GM12878 (cell line): ENCODE results near the gene RNASE12. TPM values are rescaled to one million over a fixed set of nuclear protein-coding genes. Genes with fewer than 3 reads are reported as not detected.

ENCODE experiments used
- ATAC-seq: fragments of 200-7000 bp; cut with Tn5 transposase; 3 replicates; pipeline ENCODE4 v1.9.1; 2020; ENCODE audit warnings: mild to moderate bottlenecking, moderate library complexity
- BruUV-seq: library from RNA; stranded (reverse); fragments of 400-500 nt; replicated peaks from 2 replicates; lab custom pipeline; 2021; lab: Mats Ljungman, UMichigan
- CTCF ChIA-PET: fragments of 300-600 bp; sonication (Branson Sonifier 250); formaldehyde crosslinking; extraction: SDS; loops from one replicate; lab custom pipeline; 2021; ENCODE audit warnings: inconsistent platforms; lab: Yijun Ruan, JAX
- POLR2A ChIA-PET: fragments of 350-600 bp; formaldehyde crosslinking; extraction: SDS; loops from one replicate; lab custom pipeline; 2021; ENCODE audit warnings: inconsistent platforms; lab: Charles Lee
- RAD21 ChIA-PET: fragments of 300-600 bp; sonication (Branson Sonifier 250); formaldehyde crosslinking; loops from one replicate; lab custom pipeline; 2023; ENCODE audit warnings: antibody characterized with exemption; ENCODE audit not compliant: unreplicated experiment; lab: Charles Lee
- SMC1A ChIA-PET: fragments of 300-600 bp; sonication (Branson Sonifier 250); formaldehyde crosslinking; loops from one replicate; lab custom pipeline; 2023; ENCODE audit not compliant: unreplicated experiment, uncharacterized antibody; lab: Charles Lee
- DNase-seq: peaks from one replicate; pipeline ENCODE4 v3.0.0-alpha.2; 2011; ENCODE audit warnings: low read depth, low spot score
- FAIRE-seq: peaks from 3 replicates; lab custom pipeline; 2011; peaks lifted over from hg19 to GRCh38; lab: Jason Lieb, UNC
- H2AFZ ChIP-seq: 2 replicates; pipeline ENCODE4 v1.6.0; 2011; ENCODE audit warnings: low read depth, low read length, control low read depth; ENCODE audit not compliant: control insufficient read depth
- H3K27ac ChIP-seq: 2 replicates; pipeline ENCODE4 v1.5.1; 2011; ENCODE audit warnings: control low read depth; ENCODE audit not compliant: control insufficient read depth, insufficient read depth
- H3K27me3 ChIP-seq, 2 experiments: replicated peaks in 1 of 2; 2 replicates each; pipeline versions ENCODE4 v1.6.0 to v1.6.1; 2011; ENCODE audit warnings: low read length in 1 of 2; ENCODE audit not compliant: control insufficient read depth in 2 of 2, insufficient read depth in 2 of 2
- H3K36me3 ChIP-seq, 2 experiments: 2 replicates each; pipeline ENCODE4 v1.5.1; 2011; ENCODE audit warnings: low read length in 1 of 2; ENCODE audit not compliant: control insufficient read depth in 2 of 2, insufficient read depth in 2 of 2
- H3K4me1 ChIP-seq: 2 replicates; pipeline ENCODE4 v1.6.1; 2011; ENCODE audit warnings: mild to moderate bottlenecking, low read length, moderate library complexity, mixed read lengths; ENCODE audit not compliant: control insufficient read depth, insufficient read depth
- H3K4me2 ChIP-seq: 2 replicates; pipeline ENCODE4 v1.6.0; 2011; ENCODE audit warnings: control low read depth; ENCODE audit not compliant: control insufficient read depth, insufficient read depth
- H3K4me3 ChIP-seq: fragments of 200-600 bp; sonication (generic); 2 replicates; pipeline ENCODE4 v1.5.1; 2016
- H3K79me2 ChIP-seq: 2 replicates; pipeline ENCODE4 v1.6.0; 2011; ENCODE audit warnings: low read length; ENCODE audit not compliant: control insufficient read depth, insufficient read depth
- H3K9ac ChIP-seq: 2 replicates; pipeline ENCODE4 v1.8.0; 2011; ENCODE audit warnings: low read length, control low read depth, mixed read lengths; ENCODE audit not compliant: control insufficient read depth, insufficient read depth
- H3K9me3 ChIP-seq: replicated peaks from 3 replicates; pipeline ENCODE4 v1.5.1; 2011; ENCODE audit warnings: mild to moderate bottlenecking, low read length; ENCODE audit not compliant: control insufficient read depth, insufficient read depth
- H4K20me1 ChIP-seq: 2 replicates; pipeline ENCODE4 v1.6.0; 2011; ENCODE audit not compliant: control insufficient read depth, insufficient read depth
- CBX3 ChIP-seq: fragments of 200-600 bp; sonication (generic); IDR thresholded peaks from 2 replicates; pipeline ENCODE4 v1.6.1; 2016; ENCODE audit warnings: low read depth, borderline replicate concordance
- FOXK2 ChIP-seq: fragments of 450-650 bp; IDR thresholded peaks from 2 replicates; pipeline ENCODE4 v1.6.1; 2017; ENCODE audit warnings: mild to moderate bottlenecking, moderate library complexity
- GABPA ChIP-seq: IDR thresholded peaks from 2 replicates; pipeline ENCODE4 v1.6.1; 2014; ENCODE audit warnings: antibody characterized with exemption, low read depth, mild to moderate bottlenecking, inconsistent platforms
- IKZF1 ChIP-seq: fragments of 450-650 bp; conservative IDR thresholded peaks from 2 replicates; pipeline ENCODE4 v1.6.1; 2017; ENCODE audit warnings: antibody characterized with exemption, mild to moderate bottlenecking
- IRF4 ChIP-seq: IDR thresholded peaks from 2 replicates; pipeline ENCODE4 v1.6.1; 2011; ENCODE audit warnings: low read depth, low read length
- KDM1A ChIP-seq: fragments of 200-600 bp; sonication (generic); IDR thresholded peaks from 2 replicates; pipeline ENCODE4 v1.6.1; 2016; ENCODE audit warnings: borderline replicate concordance
- MYB ChIP-seq: fragments of 150-350 bp; IDR thresholded peaks from 2 replicates; pipeline ENCODE4 v1.6.1; 2014; ENCODE audit warnings: mild to moderate bottlenecking, low read depth, low read length, borderline replicate concordance
- POLR2AphosphoS2 ChIP-seq: IDR thresholded peaks from 2 replicates; pipeline ENCODE4 v1.6.1; 2011; ENCODE audit warnings: low read depth, mild to moderate bottlenecking, low read length, improper control_type of control experiment, moderate library complexity
- POU2F2 ChIP-seq: IDR thresholded peaks from 3 replicates; pipeline ENCODE4 v1.6.1; 2011; ENCODE audit warnings: low read depth, mild to moderate bottlenecking, low read length, borderline replicate concordance
- RAD21 ChIP-seq: IDR thresholded peaks from 2 replicates; pipeline ENCODE4 v1.6.1; 2011; ENCODE audit warnings: mild to moderate bottlenecking, low read depth, low read length, moderate library complexity; ENCODE audit not compliant: insufficient read depth
- RELA ChIP-seq: fragments of 450-650 bp; IDR thresholded peaks from 2 replicates; pipeline ENCODE4 v1.8.0; 2014; ENCODE audit warnings: borderline replicate concordance; ENCODE audit not compliant: partially characterized antibody
- SMC3 ChIP-seq: IDR thresholded peaks from 2 replicates; pipeline ENCODE4 v1.6.1; 2011; ENCODE audit warnings: low read length, improper control_type of control experiment, borderline replicate concordance
- SRF ChIP-seq, 2 experiments: IDR thresholded peaks; 2 replicates each; pipeline ENCODE4 v1.6.1; 2011; ENCODE audit warnings: low read depth in 2 of 2, low read length in 2 of 2, mild to moderate bottlenecking in 1 of 2, moderate library complexity in 1 of 2
- TARDBP ChIP-seq: IDR thresholded peaks from 2 replicates; pipeline ENCODE4 v1.6.1; 2016; ENCODE audit warnings: borderline replicate concordance
- ZNF274 ChIP-seq: IDR thresholded peaks from one replicate; pipeline ENCODE4 v1.8.0; 2011; ENCODE audit not compliant: insufficient read length, insufficient read depth
- WGBS: methylation state at CpG from one replicate; pipeline ENCODE4 v1.1.6; 2016; ENCODE audit warnings: low lambda C conversion rate; ENCODE audit not compliant: insufficient replicate concordance, insufficient coverage; ENCODE audit errors: missing lambda C conversion rate; 5-methylcytosine and 5-hydroxymethylcytosine counted together
- in situ Hi-C: fragments of 300-500 bp; cut with MboI; formaldehyde crosslinking; loops from 9 replicates; pipeline ENCODE4 v1.14.3; 2018; ENCODE audit warnings: mixed read lengths
- intact Hi-C: fragments of 100-400 bp; cut with micrococcal nuclease; formaldehyde crosslinking; loops from one replicate; pipeline ENCODE4 v1.14.2; 2022; ENCODE audit not compliant: unreplicated experiment
- polyA plus RNA-seq, 11 experiments: library from polyadenylated mRNA; depleted of rRNA in 4 of 11; unstranded in 6 of 11; stranded (reverse) in 5 of 11; fragments of >200 nt; fragmentation: Nextera tagmentation in 4 of 11; fragmentation: Illumina TruSeq in 1 of 11; extraction: Ambion mirVana in 4 of 11; extraction: Trizol in 1 of 11; gene quantifications; 1 replicate in 1 of 11; 2 replicates in 10 of 11; pipeline versions ENCODE4 v1.2.1 to v1.2.3, GENCODE V29; 2011 to 2016; ENCODE audit warnings: inconsistent platforms in 2 of 11, missing spikeins in 2 of 11, low read depth in 1 of 11
- total RNA-seq, 4 experiments: library from RNA; depleted of rRNA in 3 of 4; stranded (reverse); fragments of >200 nt in 3 of 4; fragmentation: Illumina TruSeq in 1 of 4; extraction: Trizol in 1 of 4; gene quantifications; 2 replicates each; pipeline versions ENCODE4 v1.2.1 to v1.2.3, GENCODE V29; 2013 to 2021
- TF ChIP-seq, protein P1 (sequence below): fragments of 150-350 bp; IDR thresholded peaks from 2 replicates; pipeline ENCODE4 v1.6.1; 2016; ENCODE audit warnings: low read depth, low read length
- TF ChIP-seq, protein P2 (sequence below): fragments of 450-650 bp; IDR thresholded peaks from 2 replicates; pipeline ENCODE4 v1.6.1; 2017; ENCODE audit warnings: mild to moderate bottlenecking

RNASE12 gene
- total and polyA plus RNA-seq, 10 of the 15 experiments (the other 5 are each of a cell fraction or from before 2014, with no cell fraction given) = not detected

DNA sequence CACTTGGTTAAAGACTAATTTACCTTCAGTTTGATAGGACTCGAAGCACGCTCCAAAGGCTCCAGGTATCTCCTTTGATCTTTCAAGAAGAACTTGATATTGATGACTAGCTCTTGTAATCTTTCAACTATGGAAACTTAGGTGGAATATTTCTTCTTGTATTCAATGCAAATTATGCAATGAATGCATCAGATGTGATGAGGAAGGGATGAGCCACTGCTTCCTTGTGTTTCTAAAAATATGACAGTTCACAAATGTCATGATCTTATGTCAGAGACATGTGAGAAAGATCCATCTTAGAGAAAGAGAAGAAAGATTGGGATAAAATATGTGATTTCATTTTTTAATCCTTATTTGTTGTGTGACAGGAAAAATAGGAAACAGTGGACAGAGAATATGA is 40.2 kb downstream of the RNASE12 start (continued):
- TF ChIP-seq, protein P1, sequence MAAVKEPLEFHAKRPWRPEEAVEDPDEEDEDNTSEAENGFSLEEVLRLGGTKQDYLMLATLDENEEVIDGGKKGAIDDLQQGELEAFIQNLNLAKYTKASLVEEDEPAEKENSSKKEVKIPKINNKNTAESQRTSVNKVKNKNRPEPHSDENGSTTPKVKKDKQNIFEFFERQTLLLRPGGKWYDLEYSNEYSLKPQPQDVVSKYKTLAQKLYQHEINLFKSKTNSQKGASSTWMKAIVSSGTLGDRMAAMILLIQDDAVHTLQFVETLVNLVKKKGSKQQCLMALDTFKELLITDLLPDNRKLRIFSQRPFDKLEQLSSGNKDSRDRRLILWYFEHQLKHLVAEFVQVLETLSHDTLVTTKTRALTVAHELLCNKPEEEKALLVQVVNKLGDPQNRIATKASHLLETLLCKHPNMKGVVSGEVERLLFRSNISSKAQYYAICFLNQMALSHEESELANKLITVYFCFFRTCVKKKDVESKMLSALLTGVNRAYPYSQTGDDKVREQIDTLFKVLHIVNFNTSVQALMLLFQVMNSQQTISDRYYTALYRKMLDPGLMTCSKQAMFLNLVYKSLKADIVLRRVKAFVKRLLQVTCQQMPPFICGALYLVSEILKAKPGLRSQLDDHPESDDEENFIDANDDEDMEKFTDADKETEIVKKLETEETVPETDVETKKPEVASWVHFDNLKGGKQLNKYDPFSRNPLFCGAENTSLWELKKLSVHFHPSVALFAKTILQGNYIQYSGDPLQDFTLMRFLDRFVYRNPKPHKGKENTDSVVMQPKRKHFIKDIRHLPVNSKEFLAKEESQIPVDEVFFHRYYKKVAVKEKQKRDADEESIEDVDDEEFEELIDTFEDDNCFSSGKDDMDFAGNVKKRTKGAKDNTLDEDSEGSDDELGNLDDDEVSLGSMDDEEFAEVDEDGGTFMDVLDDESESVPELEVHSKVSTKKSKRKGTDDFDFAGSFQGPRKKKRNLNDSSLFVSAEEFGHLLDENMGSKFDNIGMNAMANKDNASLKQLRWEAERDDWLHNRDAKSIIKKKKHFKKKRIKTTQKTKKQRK = no peak
- TF ChIP-seq RELA = no peak
- TF ChIP-seq MYB = no peak
- no peak for TF ChIP-seq ZNF274
- no peak for TF ChIP-seq KDM1A
- TF ChIP-seq RAD21 = no peak
- no peak for TF ChIP-seq FOXK2

DNA sequence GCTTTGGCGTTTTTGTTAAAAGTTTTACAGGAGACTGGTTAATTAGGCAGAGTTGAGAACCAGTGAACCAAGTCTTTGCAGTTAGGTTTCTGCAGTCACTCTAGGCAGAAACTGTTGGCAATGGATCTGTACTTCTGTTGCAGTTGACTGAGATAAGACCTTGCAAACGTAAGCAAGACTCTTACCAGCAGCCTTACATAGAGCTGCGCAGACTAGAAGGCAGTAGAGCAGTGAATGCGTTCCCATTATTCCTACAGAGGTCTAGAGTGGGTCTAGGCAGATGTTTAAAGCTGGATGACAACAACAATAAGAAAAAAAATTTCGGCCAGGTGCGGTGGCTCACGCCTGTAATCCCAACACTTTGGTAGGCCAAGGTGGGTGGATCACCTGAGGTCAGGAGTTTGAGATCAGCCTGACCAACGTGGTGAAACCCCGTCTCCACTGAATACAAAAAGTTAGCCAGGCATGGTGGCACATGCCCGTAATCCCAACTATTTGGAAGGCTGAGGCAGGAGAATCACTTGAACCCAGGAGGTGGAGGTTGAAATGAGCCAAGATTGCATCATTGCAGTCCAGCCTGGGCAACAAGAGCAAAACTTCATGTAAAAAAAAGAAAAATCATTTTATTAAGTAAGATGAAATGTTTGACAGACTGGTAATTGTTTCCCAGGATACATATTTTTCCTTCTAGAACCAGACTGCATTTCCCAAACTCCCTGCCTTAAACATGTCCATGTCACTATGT is 42.6 kb downstream of the RNASE12 start:
- ATAC-seq (no peak), DNase-seq (no peak), FAIRE-seq (no peak)
- in situ Hi-C loops = no loop called here
- CTCF ChIA-PET = interaction anchor here (0.6 kb wide), 1 partner anchor 16 kb away, joined by 3 read pairs; no protein-coding TSS in a partner anchor
- no peak overlapping the region for H2AFZ ChIP-seq
- H3K4me2 ChIP-seq = no peak overlapping the region
- no peak overlapping the region for H3K4me3 ChIP-seq
- WGBS = 50% methylated on average over 10 of the region's 10 CpGs
- no peak overlapping the region for H3K27ac ChIP-seq
- no peaks in the 10 kb centered on the region for H3K4me1 ChIP-seq
- no peaks in the 10 kb centered on the region for H4K20me1 ChIP-seq
- H3K27me3 ChIP-seq = 0 out of 4 replicates have a peak, but pooled peaks cover 0 to 2% of the 10 kb centered on the region in 2 experiments
- SMC1A ChIA-PET = no interaction called here
- RAD21 ChIA-PET = no interaction called here
- H3K36me3 ChIP-seq = no peaks in the 10 kb centered on the region
- POLR2A ChIA-PET = no interaction called here
- H3K9me3 ChIP-seq = no peaks in the 10 kb centered on the region
- intact Hi-C loops = no loop called here
- H3K79me2 ChIP-seq = no peaks in the 10 kb centered on the region
- no peak overlapping the region for H3K9ac ChIP-seq
- BruUV-seq = no TSS peak
- TF ChIP-seq IKZF1 (no peak), POU2F2 (no peak), TARDBP (no peak), IRF4 (no peak), SRF (IDR thresholded peaks at IDR 0.05; ENCODE audit: low read depth in 2 of 2, low read length in 2 of 2) (no peak), GABPA (no peak), CBX3 (no peak), SMC3 (no peak), POLR2AphosphoS2 (no peak)
- TF ChIP-seq, protein P2, sequence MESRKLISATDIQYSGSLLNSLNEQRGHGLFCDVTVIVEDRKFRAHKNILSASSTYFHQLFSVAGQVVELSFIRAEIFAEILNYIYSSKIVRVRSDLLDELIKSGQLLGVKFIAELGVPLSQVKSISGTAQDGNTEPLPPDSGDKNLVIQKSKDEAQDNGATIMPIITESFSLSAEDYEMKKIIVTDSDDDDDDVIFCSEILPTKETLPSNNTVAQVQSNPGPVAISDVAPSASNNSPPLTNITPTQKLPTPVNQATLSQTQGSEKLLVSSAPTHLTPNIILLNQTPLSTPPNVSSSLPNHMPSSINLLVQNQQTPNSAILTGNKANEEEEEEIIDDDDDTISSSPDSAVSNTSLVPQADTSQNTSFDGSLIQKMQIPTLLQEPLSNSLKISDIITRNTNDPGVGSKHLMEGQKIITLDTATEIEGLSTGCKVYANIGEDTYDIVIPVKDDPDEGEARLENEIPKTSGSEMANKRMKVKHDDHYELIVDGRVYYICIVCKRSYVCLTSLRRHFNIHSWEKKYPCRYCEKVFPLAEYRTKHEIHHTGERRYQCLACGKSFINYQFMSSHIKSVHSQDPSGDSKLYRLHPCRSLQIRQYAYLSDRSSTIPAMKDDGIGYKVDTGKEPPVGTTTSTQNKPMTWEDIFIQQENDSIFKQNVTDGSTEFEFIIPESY = no peak
